ENCODE measurements around the gene AP1M1.
A peak's percentile ranks its signal among the peaks of the same experiment; 100 is the strongest.

Gene AP1M1

DNA sequence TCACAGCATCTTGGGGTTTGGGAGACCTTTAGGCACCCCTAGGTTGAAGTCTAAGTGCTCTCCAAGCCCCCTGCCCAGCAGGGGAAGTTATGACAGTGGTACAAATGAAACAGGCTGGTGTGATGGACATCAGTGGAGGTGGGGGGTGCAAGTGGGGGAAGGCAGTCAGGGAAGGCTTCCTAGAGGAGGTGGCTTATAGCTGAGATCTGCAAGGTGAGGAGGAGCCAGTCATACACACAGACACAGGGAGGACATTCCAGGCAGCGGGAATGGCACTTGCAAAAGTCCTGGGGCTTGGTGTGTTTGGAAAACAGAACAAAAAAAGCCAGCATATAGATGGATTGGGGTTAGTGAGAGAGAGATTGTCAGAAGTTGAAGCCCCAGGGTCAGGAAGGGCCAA is 42.6 kb upstream of the AP1M1 start (continued):
- TF ChIP-seq, protein P1, sequence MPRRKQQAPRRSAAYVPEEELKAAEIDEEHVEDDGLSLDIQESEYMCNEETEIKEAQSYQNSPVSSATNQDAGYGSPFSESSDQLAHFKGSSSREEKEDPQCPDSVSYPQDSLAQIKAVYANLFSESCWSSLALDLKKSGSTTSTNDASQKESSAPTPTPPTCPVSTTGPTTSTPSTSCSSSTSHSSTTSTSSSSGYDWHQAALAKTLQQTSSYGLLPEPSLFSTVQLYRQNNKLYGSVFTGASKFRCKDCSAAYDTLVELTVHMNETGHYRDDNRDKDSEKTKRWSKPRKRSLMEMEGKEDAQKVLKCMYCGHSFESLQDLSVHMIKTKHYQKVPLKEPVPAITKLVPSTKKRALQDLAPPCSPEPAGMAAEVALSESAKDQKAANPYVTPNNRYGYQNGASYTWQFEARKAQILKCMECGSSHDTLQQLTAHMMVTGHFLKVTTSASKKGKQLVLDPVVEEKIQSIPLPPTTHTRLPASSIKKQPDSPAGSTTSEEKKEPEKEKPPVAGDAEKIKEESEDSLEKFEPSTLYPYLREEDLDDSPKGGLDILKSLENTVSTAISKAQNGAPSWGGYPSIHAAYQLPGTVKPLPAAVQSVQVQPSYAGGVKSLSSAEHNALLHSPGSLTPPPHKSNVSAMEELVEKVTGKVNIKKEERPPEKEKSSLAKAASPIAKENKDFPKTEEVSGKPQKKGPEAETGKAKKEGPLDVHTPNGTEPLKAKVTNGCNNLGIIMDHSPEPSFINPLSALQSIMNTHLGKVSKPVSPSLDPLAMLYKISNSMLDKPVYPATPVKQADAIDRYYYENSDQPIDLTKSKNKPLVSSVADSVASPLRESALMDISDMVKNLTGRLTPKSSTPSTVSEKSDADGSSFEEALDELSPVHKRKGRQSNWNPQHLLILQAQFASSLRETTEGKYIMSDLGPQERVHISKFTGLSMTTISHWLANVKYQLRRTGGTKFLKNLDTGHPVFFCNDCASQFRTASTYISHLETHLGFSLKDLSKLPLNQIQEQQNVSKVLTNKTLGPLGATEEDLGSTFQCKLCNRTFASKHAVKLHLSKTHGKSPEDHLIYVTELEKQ (tag by site-specific recombination; IDR thresholded peaks at IDR 0.05; ENCODE audit: borderline replicate concordance), result no peak
- no peak for TF ChIP-seq KLF8 (tag by site-specific recombination; IDR thresholded peaks at IDR 0.05)
- no peak for TF ChIP-seq ZNF214 (tag by site-specific recombination; IDR thresholded peaks at IDR 0.05; ENCODE audit: borderline replicate concordance)

DNA sequence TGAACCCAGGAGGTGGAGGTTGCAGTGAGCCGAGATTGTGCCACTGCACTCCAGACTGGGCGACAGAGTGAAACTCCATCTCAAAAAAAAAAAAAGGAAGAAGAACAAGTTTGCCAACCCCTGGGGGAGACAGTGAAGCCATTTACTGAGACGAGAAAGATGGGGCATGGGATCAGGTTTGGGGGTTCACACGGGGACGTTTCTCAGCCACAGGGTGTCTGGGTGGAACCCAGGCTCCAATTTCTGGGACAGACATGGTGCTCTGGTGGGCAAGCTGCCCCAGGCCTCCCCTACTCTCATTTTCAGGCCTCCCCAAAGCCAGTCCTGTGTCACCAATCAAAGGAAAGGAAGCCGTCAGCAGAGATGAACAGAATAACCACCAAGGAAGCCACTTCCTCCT is 40.8 kb upstream of the AP1M1 start:
- no peak for TF ChIP-seq ZFP3 (tag by site-specific recombination; IDR thresholded peaks at IDR 0.05; ENCODE audit: low read depth)
- TF ChIP-seq, protein P2, sequence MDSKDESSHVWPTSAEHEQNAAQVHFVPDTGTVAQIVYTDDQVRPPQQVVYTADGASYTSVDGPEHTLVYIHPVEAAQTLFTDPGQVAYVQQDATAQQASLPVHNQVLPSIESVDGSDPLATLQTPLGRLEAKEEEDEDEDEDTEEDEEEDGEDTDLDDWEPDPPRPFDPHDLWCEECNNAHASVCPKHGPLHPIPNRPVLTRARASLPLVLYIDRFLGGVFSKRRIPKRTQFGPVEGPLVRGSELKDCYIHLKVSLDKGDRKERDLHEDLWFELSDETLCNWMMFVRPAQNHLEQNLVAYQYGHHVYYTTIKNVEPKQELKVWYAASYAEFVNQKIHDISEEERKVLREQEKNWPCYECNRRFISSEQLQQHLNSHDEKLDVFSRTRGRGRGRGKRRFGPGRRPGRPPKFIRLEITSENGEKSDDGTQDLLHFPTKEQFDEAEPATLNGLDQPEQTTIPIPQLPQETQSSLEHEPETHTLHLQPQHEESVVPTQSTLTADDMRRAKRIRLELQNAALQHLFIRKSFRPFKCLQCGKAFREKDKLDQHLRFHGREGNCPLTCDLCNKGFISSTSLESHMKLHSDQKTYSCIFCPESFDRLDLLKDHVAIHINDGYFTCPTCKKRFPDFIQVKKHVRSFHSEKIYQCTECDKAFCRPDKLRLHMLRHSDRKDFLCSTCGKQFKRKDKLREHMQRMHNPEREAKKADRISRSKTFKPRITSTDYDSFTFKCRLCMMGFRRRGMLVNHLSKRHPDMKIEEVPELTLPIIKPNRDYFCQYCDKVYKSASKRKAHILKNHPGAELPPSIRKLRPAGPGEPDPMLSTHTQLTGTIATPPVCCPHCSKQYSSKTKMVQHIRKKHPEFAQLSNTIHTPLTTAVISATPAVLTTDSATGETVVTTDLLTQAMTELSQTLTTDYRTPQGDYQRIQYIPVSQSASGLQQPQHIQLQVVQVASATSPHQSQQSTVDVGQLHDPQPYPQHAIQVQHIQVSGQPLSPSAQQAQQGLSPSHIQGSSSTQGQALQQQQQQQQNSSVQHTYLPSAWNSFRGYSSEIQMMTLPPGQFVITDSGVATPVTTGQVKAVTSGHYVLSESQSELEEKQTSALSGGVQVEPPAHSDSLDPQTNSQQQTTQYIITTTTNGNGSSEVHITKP (tag by site-specific recombination; IDR thresholded peaks at IDR 0.05), result peak; percentile 70
- POLR2A ChIA-PET, result no interaction called here
- H3K4me1 ChIP-seq (ENCODE audit: control insufficient read depth, insufficient read depth, low read length), result no peaks in the 10 kb centered on the region
- no peaks in the 10 kb centered on the region for H3K9me3 ChIP-seq (ENCODE audit: control insufficient read depth, insufficient read depth, low read depth, low read length)
- no peaks in the 10 kb centered on the region for H3K36me3 ChIP-seq (ENCODE audit: control insufficient read depth in 2 of 2, insufficient read depth in 1 of 2, low read length in 2 of 2)
- no peak overlapping the region for H3K4me3 ChIP-seq (ENCODE audit: low read depth, low read length)
- no peak overlapping the region for H3K27ac ChIP-seq (ENCODE audit: extremely low read depth, low read depth, low read length)
- CTCF ChIA-PET, result no interaction called here

DNA sequence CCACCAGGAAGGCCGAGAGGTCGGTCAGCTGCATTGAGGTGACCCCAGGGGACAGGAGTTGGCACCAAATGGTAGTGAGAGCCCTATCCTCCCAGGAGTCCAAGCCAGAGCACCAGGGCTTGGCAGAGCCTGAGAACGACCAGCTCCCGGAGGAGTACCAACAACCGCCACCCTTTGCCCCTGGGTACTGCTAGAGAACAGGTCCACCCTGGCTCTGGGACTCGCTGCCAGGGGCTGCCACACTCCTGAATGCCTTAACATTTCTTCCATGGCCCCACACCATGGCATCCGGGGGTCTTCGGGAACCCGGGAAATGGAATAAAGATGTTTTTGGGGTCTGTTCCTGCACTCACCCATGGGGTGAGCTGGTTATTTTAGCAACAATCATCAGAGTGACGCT is 40.1 kb upstream of the AP1M1 start:
- no peaks in the 10 kb centered on the region for H3K36me3 ChIP-seq (ENCODE audit: control insufficient read depth in 2 of 2, insufficient read depth in 1 of 2, low read length in 2 of 2)
- H3K4me1 ChIP-seq (ENCODE audit: control insufficient read depth, insufficient read depth, low read length), result no peaks in the 10 kb centered on the region
- ChIA-PET CTCF (interaction anchor here (0.7 kb wide), 1 partner anchor 23 kb away, joined by 3 read pairs; no protein-coding TSS in a partner anchor), POLR2A (no interaction called here)
- H3K9me3 ChIP-seq (ENCODE audit: control insufficient read depth, insufficient read depth, low read depth, low read length), result no peaks in the 10 kb centered on the region
- H3K4me3 ChIP-seq (ENCODE audit: low read depth, low read length), result no peak overlapping the region
- H3K27ac ChIP-seq (ENCODE audit: extremely low read depth, low read depth, low read length), result no peak overlapping the region
- TF ChIP-seq, protein P3, sequence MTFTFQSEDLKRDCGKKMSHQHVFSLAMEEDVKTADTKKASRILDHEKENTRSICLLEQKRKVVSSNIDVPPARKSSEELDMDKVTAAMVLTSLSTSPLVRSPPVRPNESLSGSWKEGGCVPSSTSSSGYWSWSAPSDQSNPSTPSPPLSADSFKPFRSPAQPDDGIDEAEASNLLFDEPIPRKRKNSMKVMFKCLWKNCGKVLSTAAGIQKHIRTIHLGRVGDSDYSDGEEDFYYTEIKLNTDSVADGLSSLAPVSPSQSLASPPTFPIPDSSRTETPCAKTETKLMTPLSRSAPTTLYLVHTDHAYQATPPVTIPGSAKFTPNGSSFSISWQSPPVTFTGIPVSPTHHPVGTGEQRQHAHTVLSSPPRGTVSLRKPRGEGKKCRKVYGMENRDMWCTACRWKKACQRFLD (tag by site-specific recombination; IDR thresholded peaks at IDR 0.05), result no peak
- TF ChIP-seq ZNF571 (tag by site-specific recombination; IDR thresholded peaks at IDR 0.05), result no peak
- no peak for TF ChIP-seq ZNF843 (tag by site-specific recombination; IDR thresholded peaks at IDR 0.05)
- no peak for TF ChIP-seq MZF1 (tag by site-specific recombination; IDR thresholded peaks at IDR 0.05; ENCODE audit: borderline replicate concordance)
- no peak for TF ChIP-seq RBAK (tag by site-specific recombination; IDR thresholded peaks at IDR 0.05)
- TF ChIP-seq, protein P4, sequence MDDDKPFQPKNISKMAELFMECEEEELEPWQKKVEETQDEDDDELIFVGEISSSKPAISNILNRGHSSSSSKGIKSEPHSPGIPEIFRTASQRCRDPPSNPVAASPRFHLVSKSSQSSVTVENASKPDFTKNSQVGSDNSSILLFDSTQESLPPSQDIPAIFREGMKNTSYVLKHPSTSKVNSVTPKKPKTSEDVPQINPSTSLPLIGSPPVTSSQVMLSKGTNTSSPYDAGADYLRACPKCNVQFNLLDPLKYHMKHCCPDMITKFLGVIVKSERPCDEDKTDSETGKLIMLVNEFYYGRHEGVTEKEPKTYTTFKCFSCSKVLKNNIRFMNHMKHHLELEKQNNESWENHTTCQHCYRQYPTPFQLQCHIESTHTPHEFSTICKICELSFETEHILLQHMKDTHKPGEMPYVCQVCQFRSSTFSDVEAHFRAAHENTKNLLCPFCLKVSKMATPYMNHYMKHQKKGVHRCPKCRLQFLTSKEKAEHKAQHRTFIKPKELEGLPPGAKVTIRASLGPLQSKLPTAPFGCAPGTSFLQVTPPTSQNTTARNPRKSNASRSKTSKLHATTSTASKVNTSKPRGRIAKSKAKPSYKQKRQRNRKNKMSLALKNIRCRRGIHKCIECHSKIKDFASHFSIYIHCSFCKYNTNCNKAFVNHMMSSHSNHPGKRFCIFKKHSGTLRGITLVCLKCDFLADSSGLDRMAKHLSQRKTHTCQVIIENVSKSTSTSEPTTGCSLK (tag by site-specific recombination; IDR thresholded peaks at IDR 0.05), result no peak
- no peak for TF ChIP-seq ZBTB7A (tag by site-specific recombination; IDR thresholded peaks at IDR 0.05; ENCODE audit: low read depth)
- TF ChIP-seq SP3 (tag by site-specific recombination; IDR thresholded peaks at IDR 0.05), result no peak
- TF ChIP-seq ZXDB (tag by site-specific recombination; IDR thresholded peaks at IDR 0.05), result no peak
- no peak for TF ChIP-seq ZNF654 (tag by site-specific recombination; IDR thresholded peaks at IDR 0.05; ENCODE audit: low read depth)
- no peak for TF ChIP-seq ZNF366 (tag by site-specific recombination; conservative IDR thresholded peaks at IDR 0.05)
- TF ChIP-seq GFI1B (tag by site-specific recombination; IDR thresholded peaks at IDR 0.05), result no peak
- TF ChIP-seq, protein P5, sequence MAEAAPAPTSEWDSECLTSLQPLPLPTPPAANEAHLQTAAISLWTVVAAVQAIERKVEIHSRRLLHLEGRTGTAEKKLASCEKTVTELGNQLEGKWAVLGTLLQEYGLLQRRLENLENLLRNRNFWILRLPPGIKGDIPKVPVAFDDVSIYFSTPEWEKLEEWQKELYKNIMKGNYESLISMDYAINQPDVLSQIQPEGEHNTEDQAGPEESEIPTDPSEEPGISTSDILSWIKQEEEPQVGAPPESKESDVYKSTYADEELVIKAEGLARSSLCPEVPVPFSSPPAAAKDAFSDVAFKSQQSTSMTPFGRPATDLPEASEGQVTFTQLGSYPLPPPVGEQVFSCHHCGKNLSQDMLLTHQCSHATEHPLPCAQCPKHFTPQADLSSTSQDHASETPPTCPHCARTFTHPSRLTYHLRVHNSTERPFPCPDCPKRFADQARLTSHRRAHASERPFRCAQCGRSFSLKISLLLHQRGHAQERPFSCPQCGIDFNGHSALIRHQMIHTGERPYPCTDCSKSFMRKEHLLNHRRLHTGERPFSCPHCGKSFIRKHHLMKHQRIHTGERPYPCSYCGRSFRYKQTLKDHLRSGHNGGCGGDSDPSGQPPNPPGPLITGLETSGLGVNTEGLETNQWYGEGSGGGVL (tag by site-specific recombination; IDR thresholded peaks at IDR 0.05), result no peak
- TF ChIP-seq ZNF776 (tag by site-specific recombination; IDR thresholded peaks at IDR 0.05; ENCODE audit: borderline replicate concordance), result no peak
- TF ChIP-seq ZNF16 (tag by site-specific recombination; IDR thresholded peaks at IDR 0.05; ENCODE audit: low read depth), result no peak

Measured in HEK293 (cell line).